ENCODE results near the gene ARAP2. TPM values are rescaled to one million over a fixed set of nuclear protein-coding genes. Genes with fewer than 3 reads are reported as not detected.

ARAP2 gene
- total RNA-seq, 2 donors from 2014 or later: 24.5 to 90.8 TPM

GRCh38 chr4:36208893-36209473 is 35.3 kb downstream of the ARAP2 start:
- Mint-ChIP-seq H3K9me3 (no peaks in the 10 kb centered on the region), H3K36me3 (peaks cover 0 to 44% of the 10 kb centered on the region in 2 donors), H3K27ac (peak overlapping the region in 1 of 2 donors; percentile 90)
- no peak for DNase-seq (ENCODE audit: low spot score in 2 of 2)
- ATAC-seq: peak; percentile 71 to 72

- H3K9me3 Mint-ChIP-seq: no peaks in the 10 kb centered on the region
- H3K27ac Mint-ChIP-seq: peak overlapping the region in 1 of 2 donors; percentile 90
- ATAC-seq (no peak), DNase-seq (ENCODE audit: low spot score in 2 of 2) (no peak)
- peaks cover 0 to 42% of the 10 kb centered on the region in 2 donors for H3K36me3 Mint-ChIP-seq
Measured at GRCh38 chr4:36207831-36208520, 36.3 kb downstream of the ARAP2 start.

DNA sequence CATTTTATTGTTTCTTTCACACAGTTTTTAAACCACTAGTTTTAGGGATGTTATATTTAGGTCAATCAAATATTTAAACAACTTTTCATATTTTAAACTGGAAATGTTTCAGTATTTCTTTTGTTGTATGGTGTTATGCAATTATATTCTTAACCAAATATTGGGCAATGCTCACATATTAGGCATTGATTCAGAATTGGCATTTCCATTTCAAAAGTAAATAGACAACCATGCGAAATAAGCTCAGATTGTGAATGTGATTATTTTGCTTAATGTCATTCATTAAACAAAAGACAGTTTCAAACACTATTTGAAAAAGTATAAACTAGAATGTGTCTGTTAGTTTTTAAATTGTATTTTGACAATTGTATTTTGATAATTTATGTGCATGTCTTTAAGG is 36.9 kb downstream of the ARAP2 start:
- DNase-seq (ENCODE audit: low spot score in 2 of 2) (no peak), ATAC-seq (no peak)
- Mint-ChIP-seq H3K27ac (no peak overlapping the region), H3K36me3 (peaks cover 0 to 37% of the 10 kb centered on the region in 2 donors), H3K9me3 (no peaks in the 10 kb centered on the region)

DNA sequence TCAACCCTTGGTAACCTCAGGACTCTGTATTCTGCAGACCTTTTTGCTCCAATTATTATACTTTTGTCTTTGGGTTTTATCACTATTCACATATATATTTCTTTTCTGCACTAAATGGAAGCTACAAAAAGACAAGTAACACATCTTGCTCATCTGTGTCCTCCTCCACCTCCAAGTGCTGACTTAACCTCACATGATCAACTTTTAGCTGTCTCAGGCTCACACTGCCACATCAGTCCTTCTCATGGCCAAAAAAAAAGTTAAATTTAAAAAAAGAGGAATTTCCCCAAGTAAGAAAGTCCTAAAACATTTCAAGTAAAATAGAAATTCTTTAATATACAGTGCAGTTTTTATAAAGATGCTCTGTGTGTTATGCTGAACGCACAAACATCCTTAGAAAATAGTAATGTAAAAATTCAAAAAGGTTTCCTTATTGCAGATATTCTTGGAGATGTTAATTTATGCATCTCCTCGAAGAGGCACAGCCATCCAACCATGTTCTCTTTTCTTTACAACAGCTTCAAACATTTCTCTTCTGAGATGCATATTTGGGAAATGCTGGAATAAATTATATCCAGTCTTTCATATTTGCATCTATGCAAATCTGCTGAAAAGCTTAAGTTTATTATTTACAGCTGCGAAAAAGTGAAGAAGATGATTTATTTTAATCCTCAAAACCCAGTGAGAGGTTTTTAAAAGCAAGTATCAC is 37.6 kb downstream of the ARAP2 start:
- no peak for ATAC-seq
- peaks cover 0 to 31% of the 10 kb centered on the region in 2 donors for H3K36me3 Mint-ChIP-seq
- no peaks in the 10 kb centered on the region for H3K9me3 Mint-ChIP-seq

DNA sequence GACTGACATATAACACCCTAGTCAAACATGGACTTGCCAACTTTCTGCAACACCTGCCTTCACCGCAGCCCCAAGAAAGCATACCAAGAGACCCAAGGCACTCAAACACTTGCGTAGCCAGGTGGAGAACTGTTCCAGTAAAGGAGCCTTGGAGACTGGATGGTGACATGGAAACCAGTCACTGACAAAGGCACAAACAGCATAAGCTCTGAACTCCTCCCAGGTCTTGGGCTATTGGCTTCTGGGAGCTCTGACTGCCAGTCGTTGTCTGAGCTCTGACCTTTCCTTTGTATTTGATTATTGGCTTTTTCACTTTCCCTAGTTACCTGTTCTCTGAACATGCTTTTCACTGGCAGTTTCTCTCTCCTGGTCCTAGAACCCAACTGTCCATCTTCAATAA is 38.3 kb downstream of the ARAP2 start:
- Mint-ChIP-seq H3K9me3 (no peaks in the 10 kb centered on the region), H3K27ac (peak overlapping the region in 1 of 2 donors; percentile 11), H3K36me3 (peaks cover 0 to 30% of the 10 kb centered on the region in 2 donors)
- ATAC-seq (no peak), DNase-seq (ENCODE audit: low spot score in 2 of 2) (no peak)

More for the DNA sequence above, 37.6 kb downstream of the ARAP2 start:
- no peak for DNase-seq (ENCODE audit: low spot score in 2 of 2)
- no peak overlapping the region for H3K27ac Mint-ChIP-seq

GRCh38 chr4:36198861-36199260 is 45.5 kb downstream of the ARAP2 start:
- H3K9me3 Mint-ChIP-seq: no peaks in the 10 kb centered on the region
- no peak overlapping the region for H3K27ac Mint-ChIP-seq
- ATAC-seq (peak in 1 of 2 donors; percentile 28), DNase-seq (ENCODE audit: low spot score in 2 of 2) (no peak)
- H3K36me3 Mint-ChIP-seq: peaks cover 0 to 6% of the 10 kb centered on the region in 2 donors

GRCh38 chr4:36198068-36198808 is 46.1 kb downstream of the ARAP2 start:
- H3K36me3 Mint-ChIP-seq: peaks cover 0 to 7% of the 10 kb centered on the region in 2 donors
- H3K27ac Mint-ChIP-seq: peak overlapping the region in 1 of 2 donors; percentile 44
- DNase-seq (ENCODE audit: low spot score in 2 of 2) (no peak), ATAC-seq (peak; percentile 4 to 34)
- no peaks in the 10 kb centered on the region for H3K9me3 Mint-ChIP-seq

- Mint-ChIP-seq H3K36me3 (peaks cover 0 to 13% of the 10 kb centered on the region in 2 donors), H3K9me3 (no peaks in the 10 kb centered on the region), H3K27ac (peak overlapping the region in 1 of 2 donors; percentile 44)
- DNase-seq (ENCODE audit: low spot score in 2 of 2) (no peak), ATAC-seq (no peak)
Measured at GRCh38 chr4:36197501-36197900, 46.8 kb downstream of the ARAP2 start.

- DNase-seq (ENCODE audit: low spot score in 2 of 2) (no peak), ATAC-seq (peak in 1 of 2 donors; percentile 33)
- H3K27ac Mint-ChIP-seq: no peak overlapping the region
- H3K9me3 Mint-ChIP-seq: no peaks in the 10 kb centered on the region
- H3K36me3 Mint-ChIP-seq: peaks cover 0 to 18% of the 10 kb centered on the region in 2 donors
Measured at GRCh38 chr4:36196145-36196913, 48.0 kb downstream of the ARAP2 start.

GRCh38 chr4:36192922-36193321 is 51.4 kb downstream of the ARAP2 start:
- Mint-ChIP-seq H3K36me3 (peaks cover 0 to 18% of the 10 kb centered on the region in 2 donors), H3K9me3 (no peaks in the 10 kb centered on the region), H3K27ac (peak overlapping the region in 1 of 2 donors; percentile 62)
- no peak for ATAC-seq
- no peak for DNase-seq (ENCODE audit: low spot score in 2 of 2)

GRCh38 chr4:36189511-36190226 is 54.6 kb downstream of the ARAP2 start:
- ATAC-seq: peak; percentile 68 to 96
- H3K36me3 Mint-ChIP-seq: peaks cover 0 to 18% of the 10 kb centered on the region in 2 donors
- no peaks in the 10 kb centered on the region for H3K9me3 Mint-ChIP-seq
- H3K27ac Mint-ChIP-seq: peak overlapping the region; percentile 51 to 67
- no peak for DNase-seq (ENCODE audit: low spot score in 2 of 2)

GRCh38 chr4:36187723-36188333 is 56.5 kb downstream of the ARAP2 start:
- peaks cover 0 to 12% of the 10 kb centered on the region in 2 donors for H3K36me3 Mint-ChIP-seq
- DNase-seq (ENCODE audit: low spot score in 2 of 2) (no peak), ATAC-seq (no peak)
- no peak overlapping the region for H3K27ac Mint-ChIP-seq
- no peaks in the 10 kb centered on the region for H3K9me3 Mint-ChIP-seq

DNA sequence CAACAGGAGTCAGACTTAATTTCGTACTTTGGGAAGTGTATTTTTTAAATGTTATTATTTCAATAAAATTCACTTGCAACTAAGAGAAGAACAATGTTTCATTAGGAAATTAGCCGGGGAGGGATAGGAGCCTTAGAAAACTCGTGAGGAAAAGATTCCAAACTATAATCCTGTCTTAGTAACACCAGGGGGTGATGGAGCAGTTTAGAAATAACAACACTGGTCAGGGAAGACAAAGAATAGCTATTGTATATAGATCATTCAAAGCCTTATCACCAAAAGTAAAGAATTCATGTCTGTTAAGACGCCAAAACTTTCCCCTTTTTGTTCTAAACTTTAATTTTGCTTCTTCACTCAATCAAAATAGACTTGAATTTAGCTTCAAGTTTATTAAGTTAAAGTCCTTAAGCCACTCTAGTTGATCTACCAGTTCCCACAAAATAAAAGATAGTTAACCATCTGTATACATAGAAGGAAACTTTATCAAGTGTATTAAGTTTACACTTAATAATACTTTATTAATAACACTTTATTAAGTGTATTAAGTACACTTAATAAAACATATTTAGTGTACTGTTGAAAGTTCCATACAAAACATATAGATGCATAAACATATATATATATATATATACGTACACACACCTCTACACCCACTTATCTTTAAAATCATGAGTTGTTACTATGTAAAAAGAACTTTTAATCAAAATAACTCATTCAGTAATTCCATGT is 60.5 kb downstream of the ARAP2 start:
- Mint-ChIP-seq H3K36me3 (peaks cover 10 to 17% of the 10 kb centered on the region in 2 donors), H3K9me3 (no peaks in the 10 kb centered on the region), H3K27ac (no peak overlapping the region)
- no peak for DNase-seq (ENCODE audit: low spot score in 2 of 2)
- ATAC-seq: no peak

DNA sequence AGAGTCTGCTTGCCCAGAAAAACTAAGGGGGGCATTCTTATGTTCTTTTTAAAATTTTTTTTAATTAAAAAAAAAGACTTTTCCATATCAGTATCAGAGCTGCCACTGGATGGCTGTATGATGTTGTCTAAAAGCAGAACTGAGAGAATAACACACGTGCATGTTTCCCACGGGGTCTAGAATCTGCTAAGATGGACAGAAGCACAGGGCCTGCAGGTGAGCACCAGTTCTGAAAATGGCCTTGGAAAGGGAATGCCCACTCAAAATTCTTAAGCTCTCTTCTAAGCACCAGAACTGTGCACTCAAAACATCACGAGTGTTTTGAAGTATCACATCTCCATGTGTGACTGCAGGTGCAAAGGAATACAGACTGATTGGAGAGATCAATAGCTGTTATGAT is 61.1 kb downstream of the ARAP2 start:
- Mint-ChIP-seq H3K27ac (no peak overlapping the region), H3K36me3 (peaks cover 16 to 23% of the 10 kb centered on the region in 2 donors), H3K9me3 (no peaks in the 10 kb centered on the region)
- DNase-seq (ENCODE audit: low spot score in 2 of 2): no peak
- ATAC-seq: no peak

Data from activated naive CD4-positive, alpha-beta T cell treated with anti-CD3 and anti-CD28 coated beads, Interleukin-2, amount 50 U/mL, for 72 hours (primary cell).